AG09319 (cell line): Measurements from ENCODE around the gene BLTP3A.

Experiments used
- DNase-seq: peaks from one replicate; pipeline ENCODE4 v3.0.0-alpha.2; 2010; ENCODE audit warnings: low read depth; ENCODE audit errors: extremely low read depth
- TF ChIP-seq, protein P1 (sequence below): IDR thresholded peaks from 2 replicates; pipeline ENCODE4 v1.5.1; 2011; ENCODE audit warnings: low read depth, mild to moderate bottlenecking, inconsistent platforms, low read length, moderate library complexity

Gene BLTP3A

DNA sequence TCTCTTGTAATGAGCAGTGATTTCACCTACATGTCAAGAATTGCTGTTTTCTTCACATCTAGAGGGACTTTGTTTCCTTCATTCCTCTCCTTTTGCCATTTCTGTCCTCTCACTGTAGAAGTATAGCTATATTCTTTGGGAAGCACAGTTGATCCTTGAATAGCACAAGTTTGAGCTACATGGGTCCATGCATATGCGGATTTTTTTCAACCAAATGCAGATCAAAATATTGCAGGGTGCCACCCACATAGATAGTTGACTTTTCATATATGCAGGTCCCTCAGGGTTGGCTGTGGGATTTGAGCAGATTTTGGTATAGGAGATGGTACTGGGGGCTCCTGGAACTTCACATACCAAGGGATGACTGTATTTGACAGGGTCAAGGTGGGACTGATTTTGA lies 41.1 kb downstream of the BLTP3A start:
- TF ChIP-seq, protein P1, sequence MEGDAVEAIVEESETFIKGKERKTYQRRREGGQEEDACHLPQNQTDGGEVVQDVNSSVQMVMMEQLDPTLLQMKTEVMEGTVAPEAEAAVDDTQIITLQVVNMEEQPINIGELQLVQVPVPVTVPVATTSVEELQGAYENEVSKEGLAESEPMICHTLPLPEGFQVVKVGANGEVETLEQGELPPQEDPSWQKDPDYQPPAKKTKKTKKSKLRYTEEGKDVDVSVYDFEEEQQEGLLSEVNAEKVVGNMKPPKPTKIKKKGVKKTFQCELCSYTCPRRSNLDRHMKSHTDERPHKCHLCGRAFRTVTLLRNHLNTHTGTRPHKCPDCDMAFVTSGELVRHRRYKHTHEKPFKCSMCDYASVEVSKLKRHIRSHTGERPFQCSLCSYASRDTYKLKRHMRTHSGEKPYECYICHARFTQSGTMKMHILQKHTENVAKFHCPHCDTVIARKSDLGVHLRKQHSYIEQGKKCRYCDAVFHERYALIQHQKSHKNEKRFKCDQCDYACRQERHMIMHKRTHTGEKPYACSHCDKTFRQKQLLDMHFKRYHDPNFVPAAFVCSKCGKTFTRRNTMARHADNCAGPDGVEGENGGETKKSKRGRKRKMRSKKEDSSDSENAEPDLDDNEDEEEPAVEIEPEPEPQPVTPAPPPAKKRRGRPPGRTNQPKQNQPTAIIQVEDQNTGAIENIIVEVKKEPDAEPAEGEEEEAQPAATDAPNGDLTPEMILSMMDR, result no peak
- DNase-seq, result no peak

GRCh38 chr6:34834789-34835518 lies 43.1 kb downstream of the BLTP3A start:
- TF ChIP-seq, protein P1, result no peak
- no peak for DNase-seq

DNA sequence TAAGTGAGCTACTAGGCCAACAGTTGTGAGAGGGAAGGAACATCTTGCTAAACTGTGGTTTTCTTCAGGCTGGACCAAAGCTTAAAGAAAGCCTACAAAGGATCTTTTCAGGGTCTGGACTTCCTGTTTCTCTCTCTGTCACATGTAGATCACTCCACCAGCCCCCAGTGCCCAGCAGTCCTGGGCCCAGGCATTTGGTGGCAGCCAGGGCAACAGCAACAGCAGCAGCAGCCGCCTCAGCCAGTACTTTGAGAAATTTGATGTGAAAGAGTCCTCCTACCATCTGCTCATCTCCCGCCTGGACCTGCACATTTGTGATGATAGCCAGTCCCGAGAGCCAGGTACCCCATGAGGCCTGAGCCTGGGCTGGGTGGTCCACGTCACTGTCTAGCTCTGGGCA lies 44.1 kb downstream of the BLTP3A start:
- TF ChIP-seq, protein P1, result no peak
- no peak for DNase-seq

GRCh38 chr6:34836451-34836850 lies 44.6 kb downstream of the BLTP3A start:
- peak; percentile 4 for DNase-seq
- TF ChIP-seq, protein P1, result no peak

DNA sequence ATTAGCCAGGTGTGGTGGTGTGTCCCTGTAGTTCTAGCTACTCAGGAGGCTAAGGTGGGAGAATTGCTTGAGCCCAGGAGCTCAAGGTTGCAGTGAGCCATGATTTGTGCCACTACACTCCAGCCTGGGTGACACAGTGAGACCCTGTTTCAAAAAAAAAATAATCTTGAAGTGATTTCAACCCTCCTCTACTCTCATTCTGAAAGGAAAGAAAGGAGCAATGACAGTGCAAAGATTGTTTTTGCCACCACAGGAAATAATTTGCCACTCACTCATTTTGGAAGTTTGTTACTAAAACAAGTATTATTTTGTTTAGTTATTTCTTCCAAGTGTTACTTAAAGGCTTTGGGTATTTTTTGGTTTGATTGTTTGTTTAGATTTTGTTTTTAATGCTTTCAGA lies 45.6 kb downstream of the BLTP3A start:
- DNase-seq, result no peak
- TF ChIP-seq, protein P1, result no peak

GRCh38 chr6:34839666-34840352 lies 47.9 kb downstream of the BLTP3A start:
- TF ChIP-seq, protein P1, result no peak
- no peak for DNase-seq
